ENCODE measurements around the gene URI1. TPM values are rescaled to one million over a fixed set of nuclear protein-coding genes. Genes with fewer than 3 reads are reported as not detected.

URI1 gene
- total RNA-seq, 1 experiment from 2014 or later: 31.0 TPM

DNA sequence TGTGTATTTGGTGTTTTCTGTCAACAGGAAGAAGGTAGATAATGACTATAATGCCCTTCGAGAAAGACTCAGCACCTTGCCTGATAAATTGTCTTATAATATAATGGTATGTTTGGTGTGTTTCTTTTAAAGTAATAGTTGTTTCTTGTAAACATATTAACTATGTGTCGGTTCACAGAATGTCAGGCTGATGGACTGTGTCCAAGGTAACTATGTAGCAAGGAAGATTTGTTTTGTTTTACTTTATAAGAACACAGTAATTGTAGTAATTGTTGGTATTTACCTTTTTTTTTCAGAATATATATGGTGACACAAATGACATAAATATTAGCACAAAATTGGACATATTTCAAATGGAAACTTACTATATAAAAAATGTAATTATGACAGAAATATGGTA is 43.2 kb downstream of the URI1 start:
- H3K4me3 ChIP-seq (ENCODE audit: low read length): no peak overlapping the region
- DNase-seq (no peak), ATAC-seq (no peak)
- H3K79me2 ChIP-seq (ENCODE audit: low read length): peaks cover 45% of the 10 kb centered on the region
- ChIA-PET CTCF (no interaction called here), POLR2A (ENCODE audit: unreplicated experiment) (no interaction called here)
- H3K27me3 ChIP-seq (ENCODE audit: low read length): no peaks in the 10 kb centered on the region
- no peaks in the 10 kb centered on the region for H3F3A ChIP-seq (ENCODE audit: low read length, unreplicated experiment)
- no peak overlapping the region for H3K9ac ChIP-seq (ENCODE audit: low read length)
- no peak for TF ChIP-seq EZH2 (IDR thresholded peaks at IDR 0.05; ENCODE audit: low read length, unreplicated experiment)
- TF ChIP-seq, protein P1, sequence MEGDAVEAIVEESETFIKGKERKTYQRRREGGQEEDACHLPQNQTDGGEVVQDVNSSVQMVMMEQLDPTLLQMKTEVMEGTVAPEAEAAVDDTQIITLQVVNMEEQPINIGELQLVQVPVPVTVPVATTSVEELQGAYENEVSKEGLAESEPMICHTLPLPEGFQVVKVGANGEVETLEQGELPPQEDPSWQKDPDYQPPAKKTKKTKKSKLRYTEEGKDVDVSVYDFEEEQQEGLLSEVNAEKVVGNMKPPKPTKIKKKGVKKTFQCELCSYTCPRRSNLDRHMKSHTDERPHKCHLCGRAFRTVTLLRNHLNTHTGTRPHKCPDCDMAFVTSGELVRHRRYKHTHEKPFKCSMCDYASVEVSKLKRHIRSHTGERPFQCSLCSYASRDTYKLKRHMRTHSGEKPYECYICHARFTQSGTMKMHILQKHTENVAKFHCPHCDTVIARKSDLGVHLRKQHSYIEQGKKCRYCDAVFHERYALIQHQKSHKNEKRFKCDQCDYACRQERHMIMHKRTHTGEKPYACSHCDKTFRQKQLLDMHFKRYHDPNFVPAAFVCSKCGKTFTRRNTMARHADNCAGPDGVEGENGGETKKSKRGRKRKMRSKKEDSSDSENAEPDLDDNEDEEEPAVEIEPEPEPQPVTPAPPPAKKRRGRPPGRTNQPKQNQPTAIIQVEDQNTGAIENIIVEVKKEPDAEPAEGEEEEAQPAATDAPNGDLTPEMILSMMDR (conservative IDR thresholded peaks at IDR 0.05; ENCODE audit: low read depth, low read length): no peak
- no peak for TF ChIP-seq EZH2phosphoT487 (IDR thresholded peaks at IDR 0.05; ENCODE audit: borderline replicate concordance, low read length)
- no TSS peak for BruUV-seq (replicated peaks)
- no peak overlapping the region for H3K27ac ChIP-seq (ENCODE audit: low read length)
- intact Hi-C loops (cut with micrococcal nuclease): no loop called here
- H4K20me1 ChIP-seq (ENCODE audit: low read length): no peaks in the 10 kb centered on the region
- no peak overlapping the region for H3K4me2 ChIP-seq (ENCODE audit: low read length)
- H3K9me2 ChIP-seq (replicated peaks; ENCODE audit: low read length): no peaks in the 10 kb centered on the region
- H3K9me3 ChIP-seq (ENCODE audit: low read length): no peaks in the 10 kb centered on the region
- peaks cover 5% of the 10 kb centered on the region for H3K36me3 ChIP-seq (ENCODE audit: low read depth, low read length)
- H3K4me1 ChIP-seq (ENCODE audit: insufficient read depth, low read length): no peaks in the 10 kb centered on the region
- H2AFZ ChIP-seq (ENCODE audit: low read length): no peak overlapping the region

DNA sequence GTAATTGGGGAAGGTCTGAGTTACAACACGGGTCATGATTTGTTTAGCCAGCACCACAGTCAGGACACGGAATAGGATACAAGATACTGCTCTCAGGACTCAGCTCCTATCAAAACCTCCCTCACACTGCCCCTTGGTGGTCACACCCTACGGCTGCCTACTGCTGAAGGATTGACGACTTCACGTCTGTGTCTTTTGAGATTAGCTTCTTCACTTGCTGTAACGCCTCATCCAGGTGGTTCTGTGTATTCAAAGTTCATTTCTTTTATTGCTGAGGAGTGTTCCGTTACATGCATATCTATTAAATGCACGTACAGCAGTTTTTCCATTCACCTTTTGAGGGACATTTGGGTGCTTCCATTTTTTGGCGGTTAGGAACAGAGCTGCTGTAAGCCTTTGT is 46.3 kb downstream of the URI1 start:
- Histone ChIP-seq H3K9me3 (ENCODE audit: low read length) (no peaks in the 10 kb centered on the region), H3K36me3 (ENCODE audit: low read depth, low read length) (peaks cover 10% of the 10 kb centered on the region), H2AFZ (ENCODE audit: low read length) (no peak overlapping the region), H3K27me3 (ENCODE audit: low read length) (no peaks in the 10 kb centered on the region), H3K4me3 (ENCODE audit: low read length) (no peak overlapping the region), H3K9ac (ENCODE audit: low read length) (no peak overlapping the region), H3K9me2 (replicated peaks; ENCODE audit: low read length) (no peaks in the 10 kb centered on the region), H3K27ac (ENCODE audit: low read length) (no peak overlapping the region), H3K4me2 (ENCODE audit: low read length) (no peak overlapping the region), H3K4me1 (ENCODE audit: insufficient read depth, low read length) (no peaks in the 10 kb centered on the region), H3F3A (ENCODE audit: low read length, unreplicated experiment) (no peaks in the 10 kb centered on the region), H4K20me1 (ENCODE audit: low read length) (no peaks in the 10 kb centered on the region), H3K79me2 (ENCODE audit: low read length) (peaks cover 20% of the 10 kb centered on the region)
- no TSS peak for BruUV-seq (replicated peaks)
- ChIA-PET CTCF (no interaction called here), POLR2A (ENCODE audit: unreplicated experiment) (no interaction called here)
- TF ChIP-seq EZH2phosphoT487 (IDR thresholded peaks at IDR 0.05; ENCODE audit: borderline replicate concordance, low read length) (no peak), EZH2 (IDR thresholded peaks at IDR 0.05; ENCODE audit: low read length, unreplicated experiment) (no peak)
- TF ChIP-seq, protein P1 (conservative IDR thresholded peaks at IDR 0.05; ENCODE audit: low read depth, low read length): no peak
- intact Hi-C loops (cut with micrococcal nuclease): no loop called here
- DNase-seq (no peak), ATAC-seq (no peak)

DNA sequence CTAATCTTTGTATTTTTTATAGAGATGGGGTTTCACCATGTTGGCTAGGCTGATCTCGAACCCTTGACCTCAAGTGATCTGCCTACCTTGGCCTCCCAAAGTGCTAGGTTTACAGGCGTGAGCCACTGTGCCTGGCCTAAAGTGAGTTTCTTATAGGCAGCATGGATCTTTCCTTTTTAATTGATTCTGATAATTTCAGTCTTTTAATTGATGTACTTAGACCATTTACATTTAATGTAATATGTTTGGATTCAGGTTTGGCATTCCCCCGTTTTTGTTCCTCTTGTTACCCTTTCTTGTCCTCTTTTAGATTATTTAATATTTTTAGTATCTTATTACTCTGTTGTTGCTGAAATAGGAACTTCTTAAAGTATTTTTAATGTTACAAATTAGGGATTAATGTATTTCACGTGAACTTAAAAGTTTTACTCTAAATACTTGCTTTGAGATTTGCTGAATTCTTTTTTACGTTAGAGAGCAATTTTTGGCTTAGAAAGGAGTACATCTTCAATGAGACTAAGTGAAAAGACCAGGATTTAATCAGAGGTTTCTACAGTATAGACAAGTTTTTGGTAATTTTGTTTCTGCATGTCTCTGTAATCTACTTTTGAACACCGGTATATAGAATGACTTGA is 50.3 kb downstream of the URI1 start:
- BruUV-seq (replicated peaks): no TSS peak
- H2AFZ ChIP-seq (ENCODE audit: low read length): no peak overlapping the region
- H4K20me1 ChIP-seq (ENCODE audit: low read length): no peaks in the 10 kb centered on the region
- no peak overlapping the region for H3K4me3 ChIP-seq (ENCODE audit: low read length)
- CTCF ChIA-PET: no interaction called here
- no peak overlapping the region for H3K4me2 ChIP-seq (ENCODE audit: low read length)
- POLR2A ChIA-PET (ENCODE audit: unreplicated experiment): no interaction called here
- ATAC-seq (no peak), DNase-seq (no peak)
- intact Hi-C loops (cut with micrococcal nuclease): no loop called here
- H3K36me3 ChIP-seq (ENCODE audit: low read depth, low read length): peaks cover 14% of the 10 kb centered on the region
- no peaks in the 10 kb centered on the region for H3K9me3 ChIP-seq (ENCODE audit: low read length)
- H3K9me2 ChIP-seq (replicated peaks; ENCODE audit: low read length): no peaks in the 10 kb centered on the region
- H3F3A ChIP-seq (ENCODE audit: low read length, unreplicated experiment): no peaks in the 10 kb centered on the region
- no peak for TF ChIP-seq EZH2phosphoT487 (IDR thresholded peaks at IDR 0.05; ENCODE audit: borderline replicate concordance, low read length)
- no peak for TF ChIP-seq EZH2 (IDR thresholded peaks at IDR 0.05; ENCODE audit: low read length, unreplicated experiment)
- TF ChIP-seq, protein P1 (conservative IDR thresholded peaks at IDR 0.05; ENCODE audit: low read depth, low read length): no peak
- peaks cover 18% of the 10 kb centered on the region for H3K79me2 ChIP-seq (ENCODE audit: low read length)
- peaks cover 7% of the 10 kb centered on the region for H3K4me1 ChIP-seq (ENCODE audit: insufficient read depth, low read length)
- H3K27ac ChIP-seq (ENCODE audit: low read length): no peak overlapping the region
- no peak overlapping the region for H3K9ac ChIP-seq (ENCODE audit: low read length)
- H3K27me3 ChIP-seq (ENCODE audit: low read length): no peaks in the 10 kb centered on the region
